GM21390 (cell line): ENCODE measurements around the gene NECAB3.
A peak's percentile ranks its signal among the peaks of the same experiment; 100 is the strongest.
"Not testable (repeated sequence)": the region's sequence is repeated elsewhere in the genome, so short reads cannot be mapped to it uniquely, and the experiment has no call there.

ENCODE experiments used
- ATAC-seq: cut with Tn5 transposase; IDR thresholded peaks from one replicate; pipeline ENCODE4 v1.9.1; 2021; ENCODE audit not compliant: unreplicated experiment

Gene NECAB3, protein sequence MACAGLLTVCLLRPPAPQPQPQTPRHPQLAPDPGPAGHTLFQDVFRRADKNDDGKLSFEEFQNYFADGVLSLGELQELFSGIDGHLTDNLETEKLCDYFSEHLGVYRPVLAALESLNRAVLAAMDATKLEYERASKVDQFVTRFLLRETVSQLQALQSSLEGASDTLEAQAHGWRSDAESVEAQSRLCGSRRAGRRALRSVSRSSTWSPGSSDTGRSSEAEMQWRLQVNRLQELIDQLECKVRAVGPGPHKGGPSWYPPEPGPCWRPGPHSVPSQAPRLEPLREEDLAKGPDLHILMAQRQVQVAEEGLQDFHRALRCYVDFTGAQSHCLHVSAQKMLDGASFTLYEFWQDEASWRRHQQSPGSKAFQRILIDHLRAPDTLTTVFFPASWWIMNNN

GRCh38 chr20:33674294-33675135 lies at the start of gene NECAB3:
TSS of gene NECAB3 (minus strand) at chr20:33674428. CDS start at chr20:33674352, 76 bp downstream.
- peak; percentile 79 for ATAC-seq

GRCh38 chr20:33721391-33722140 lies 47.3 kb upstream of the NECAB3 start:
- ATAC-seq, result no peak

- ATAC-seq, result peak; percentile 96
These were observed 45.9 kb upstream of the NECAB3 start, which contains the start of gene PXMP4 for GRCh38 chr20:33719989-33720709. TSS of gene PXMP4 (minus strand) at chr20:33720310. CDS start at chr20:33720207, 103 bp downstream.

- ATAC-seq, result no peak
These were observed 45.2 kb upstream of the NECAB3 start for GRCh38 chr20:33719277-33719988.

DNA sequence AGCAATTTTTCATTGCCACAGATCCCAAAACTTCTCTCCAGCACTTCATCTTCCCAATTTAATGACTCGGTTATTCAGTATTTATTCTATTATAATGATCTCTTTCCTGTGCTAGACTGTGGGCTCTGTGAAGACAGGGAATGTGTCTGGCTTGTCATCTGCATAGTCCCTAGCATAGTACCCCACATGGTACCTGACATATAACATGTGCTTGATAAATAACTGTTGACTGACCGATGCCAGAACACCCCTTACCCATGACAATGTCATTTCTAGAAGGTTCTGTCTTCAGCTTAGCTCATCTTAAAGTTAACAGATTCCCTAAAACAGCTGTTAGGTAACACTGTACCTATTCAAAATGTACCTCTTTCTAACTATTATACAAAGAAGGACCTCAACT lies 42.3 kb upstream of the NECAB3 start:
- ATAC-seq, result no peak

DNA sequence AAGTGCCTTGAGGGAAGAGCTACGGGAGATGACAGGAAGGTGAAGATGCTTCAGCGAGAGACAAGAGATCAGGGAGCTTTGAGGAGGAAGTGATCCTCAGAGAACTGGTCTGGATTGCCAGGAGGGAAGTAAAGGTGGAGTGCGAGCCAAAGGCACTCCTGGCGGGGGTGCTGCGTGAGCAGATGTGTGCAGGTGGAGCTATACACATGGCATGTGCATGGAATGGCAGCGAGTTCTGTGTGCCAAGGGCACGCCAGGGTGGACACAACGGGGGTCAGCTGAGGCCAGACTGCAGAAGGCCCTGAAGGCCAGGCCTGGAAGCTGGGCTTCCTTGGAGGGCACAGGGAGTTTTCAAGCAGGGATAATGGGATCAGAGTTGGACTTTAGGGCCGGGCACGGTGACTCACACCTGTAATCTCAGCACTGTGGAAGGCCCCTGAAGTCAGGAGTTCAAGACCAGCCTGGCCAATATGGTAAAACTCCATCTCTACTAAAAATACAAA lies 39.7 kb upstream of the NECAB3 start:
- no peak for ATAC-seq

DNA sequence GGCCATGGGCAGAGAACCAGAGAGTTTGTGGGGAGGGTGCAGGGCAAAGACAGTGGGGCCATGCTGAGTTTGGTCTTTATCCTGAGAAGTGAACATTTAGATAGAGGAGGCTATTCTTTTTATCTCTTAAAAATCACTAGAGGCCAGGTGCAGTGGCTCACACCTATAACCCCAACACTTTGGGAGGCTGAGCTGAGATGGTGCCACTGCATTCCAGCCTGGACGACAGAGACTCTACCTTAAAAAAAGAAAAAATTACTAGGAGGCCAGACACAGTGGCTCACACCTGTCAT lies 37.2 kb upstream of the NECAB3 start:
- no peak for ATAC-seq

- no peak for ATAC-seq
These were observed 36.6 kb upstream of the NECAB3 start for GRCh38 chr20:33710681-33711445.

DNA sequence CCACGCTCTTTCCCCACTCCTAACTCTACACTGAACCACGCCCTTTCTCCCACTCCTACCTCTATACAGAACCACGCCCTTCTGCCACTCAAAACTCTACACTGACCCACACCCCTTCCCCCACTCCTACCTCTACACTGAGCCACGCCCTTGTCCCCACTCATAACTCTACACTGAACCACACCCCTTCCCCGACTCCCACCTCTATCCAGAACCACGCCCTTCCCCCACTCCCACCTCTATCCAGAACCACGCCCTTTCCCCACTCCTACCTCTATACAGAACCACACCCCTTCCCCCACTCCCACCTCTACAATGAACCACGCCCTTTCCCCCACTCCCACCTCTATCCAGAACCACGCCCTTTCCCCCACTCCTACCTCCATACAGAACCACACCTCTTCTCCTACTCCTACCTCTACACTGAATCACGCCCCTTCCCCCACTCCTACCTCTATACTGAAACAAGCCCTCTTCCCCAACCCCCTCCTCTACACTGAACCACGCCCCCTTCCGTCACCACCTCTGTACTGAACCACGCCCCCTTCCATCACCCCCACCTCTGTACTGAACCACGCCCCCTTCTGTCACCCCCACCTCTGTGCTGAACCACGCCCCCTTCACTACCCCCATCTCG lies 35.8 kb upstream of the NECAB3 start:
- no peak for ATAC-seq

DNA sequence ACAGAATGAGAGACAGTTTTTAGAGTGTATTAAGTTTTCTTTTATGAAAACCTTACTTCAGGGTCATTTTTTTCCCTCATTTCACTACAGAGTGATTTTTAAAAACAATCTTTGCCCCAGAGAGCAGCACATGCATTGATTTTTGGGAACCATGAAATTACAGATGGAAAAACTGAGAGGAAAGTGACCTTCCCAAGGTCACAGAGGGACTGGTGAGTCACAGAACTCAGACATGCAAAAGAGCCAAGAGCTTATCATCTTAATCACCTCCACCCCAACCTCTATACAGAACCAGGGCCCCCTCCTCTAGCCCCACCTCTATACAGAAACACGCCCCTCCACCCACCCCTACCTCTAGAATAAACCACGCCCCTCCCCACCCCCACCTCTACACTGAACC lies 35.2 kb upstream of the NECAB3 start:
- no peak for ATAC-seq

DNA sequence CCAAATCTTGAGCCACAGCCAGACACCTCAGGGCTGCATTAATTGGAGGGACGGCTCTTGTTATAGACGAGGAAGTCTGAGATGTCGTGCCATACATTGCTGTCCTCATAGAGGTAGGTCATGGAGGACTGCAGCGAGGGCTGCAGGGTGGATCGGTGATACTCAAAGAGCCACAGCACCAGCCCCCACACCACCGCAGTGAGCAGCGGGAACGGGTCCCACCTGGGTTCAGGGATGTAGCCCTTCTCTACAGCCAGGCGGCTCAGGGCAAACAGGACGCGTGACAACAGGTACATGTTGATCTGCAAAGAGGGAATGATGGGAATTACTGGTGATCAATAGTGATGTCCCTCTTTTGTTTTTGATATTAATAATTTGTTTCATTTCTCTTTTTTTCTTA lies 33.4 kb upstream of the NECAB3 start:
- no peak for ATAC-seq

DNA sequence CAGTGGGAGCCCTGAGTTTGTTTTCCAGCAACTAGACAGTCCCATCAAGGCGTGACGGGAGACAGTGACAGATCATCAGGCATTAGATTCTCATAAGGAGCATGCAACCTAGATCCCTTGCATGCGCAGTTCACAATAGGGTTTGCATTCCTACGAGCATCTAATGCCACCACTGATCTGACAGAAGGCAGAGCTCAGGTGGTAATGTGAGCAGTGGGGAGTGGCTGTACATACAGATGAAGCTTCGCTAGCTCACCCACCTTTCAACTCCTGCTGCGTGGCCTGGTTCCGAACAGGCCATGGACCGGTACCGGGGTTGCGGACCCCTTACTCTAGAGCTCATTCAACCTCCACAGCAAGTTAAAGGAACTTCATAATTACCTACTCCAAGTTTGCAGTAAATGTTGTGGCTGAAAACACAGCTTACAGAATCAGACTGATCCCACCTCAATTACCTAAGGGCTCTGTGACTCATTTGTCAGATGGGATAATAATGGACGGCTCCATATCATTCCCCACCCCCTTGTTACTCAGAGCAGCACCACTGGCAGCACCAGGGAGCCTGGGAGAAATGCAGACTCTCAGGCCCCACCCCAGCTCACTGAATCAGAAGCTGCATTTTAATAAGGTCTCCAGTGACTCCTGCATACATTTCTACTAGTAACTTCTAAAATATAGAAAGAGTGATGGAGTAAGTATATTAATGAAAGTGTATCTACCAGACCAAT lies 30.1 kb upstream of the NECAB3 start:
- no peak for ATAC-seq

GRCh38 chr20:33703498-33704137 lies 29.4 kb upstream of the NECAB3 start:
- ATAC-seq, result no peak

GRCh38 chr20:33702861-33703260 lies 28.6 kb upstream of the NECAB3 start:
- ATAC-seq, result no peak

DNA sequence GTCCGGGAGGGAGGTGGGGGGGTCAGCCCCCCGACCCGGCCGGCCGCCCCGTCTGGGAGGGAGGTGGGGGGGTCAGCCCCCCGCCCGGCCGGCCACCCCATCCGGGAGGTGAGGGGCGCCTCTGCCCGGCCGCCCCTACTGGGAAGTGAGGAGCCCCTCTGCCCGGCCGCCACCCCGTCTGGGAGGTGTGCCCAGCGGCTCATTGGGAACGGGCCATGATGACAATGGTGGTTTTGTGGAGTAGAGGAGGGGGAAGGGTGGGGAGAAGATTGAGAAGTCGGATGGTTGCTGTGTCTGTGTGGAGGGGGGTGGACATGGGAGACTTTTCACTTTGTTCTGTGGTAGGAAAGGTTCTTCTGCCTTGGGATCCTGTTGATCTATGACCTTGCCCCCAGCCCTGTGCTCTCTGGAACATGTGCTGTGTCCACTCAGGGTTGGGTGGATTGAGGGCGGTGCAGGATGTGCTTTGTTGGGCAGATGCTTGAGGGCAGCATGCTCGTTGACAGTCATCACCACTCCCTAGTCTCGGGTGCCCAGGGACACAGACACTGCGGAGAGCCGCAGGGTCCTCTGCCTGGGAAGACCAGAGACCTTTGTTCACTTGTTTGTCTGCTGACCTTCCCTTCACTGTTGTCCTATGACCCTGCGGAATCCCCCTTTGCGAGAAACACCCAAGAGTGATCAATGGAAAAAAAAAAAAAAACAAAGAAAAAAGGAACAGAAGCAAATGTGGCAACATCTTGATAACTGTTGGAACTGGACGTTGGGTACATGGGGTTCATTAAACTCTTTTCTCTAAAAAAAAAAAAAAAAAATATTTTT lies 27.6 kb upstream of the NECAB3 start:
- ATAC-seq, result no peak

GRCh38 chr20:33700696-33701441 lies 26.6 kb upstream of the NECAB3 start:
- ATAC-seq, result not testable (repeated sequence)
